ENCODE results near the gene HSF2BP. TPM values are rescaled to one million over a fixed set of nuclear protein-coding genes. Genes with fewer than 3 reads are reported as not detected.

HSF2BP gene
- total and polyA plus RNA-seq, 12 donors, result 0.12 to 0.51 (median 0.18) TPM; not detected in 6

DNA sequence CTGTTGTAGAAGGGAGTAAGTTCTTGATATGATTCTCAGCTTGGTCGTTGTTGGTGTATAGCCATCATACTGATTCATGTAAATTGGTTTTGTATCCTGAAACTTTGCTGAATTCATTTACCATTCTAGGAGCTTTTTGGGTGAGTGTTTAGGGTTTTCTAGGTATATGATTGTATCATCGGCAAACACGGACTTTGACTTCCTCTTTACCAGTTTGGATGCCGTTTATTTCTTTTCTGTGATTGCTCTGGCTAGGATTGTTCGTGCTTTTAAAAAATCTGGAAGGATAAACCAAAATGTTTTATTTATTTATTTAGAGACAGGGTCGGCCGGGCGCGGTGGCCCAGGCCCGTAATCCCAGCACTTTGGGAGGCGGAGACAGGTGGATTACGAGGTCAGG, 20.7 kb upstream of the HSF2BP start:
- intact Hi-C loops (cut with DNase I), result loop anchor here in 2 of 10 donors (10.0 kb wide), 2 partner anchors 45 to 65 kb away; no protein-coding TSS in a partner anchor

DNA sequence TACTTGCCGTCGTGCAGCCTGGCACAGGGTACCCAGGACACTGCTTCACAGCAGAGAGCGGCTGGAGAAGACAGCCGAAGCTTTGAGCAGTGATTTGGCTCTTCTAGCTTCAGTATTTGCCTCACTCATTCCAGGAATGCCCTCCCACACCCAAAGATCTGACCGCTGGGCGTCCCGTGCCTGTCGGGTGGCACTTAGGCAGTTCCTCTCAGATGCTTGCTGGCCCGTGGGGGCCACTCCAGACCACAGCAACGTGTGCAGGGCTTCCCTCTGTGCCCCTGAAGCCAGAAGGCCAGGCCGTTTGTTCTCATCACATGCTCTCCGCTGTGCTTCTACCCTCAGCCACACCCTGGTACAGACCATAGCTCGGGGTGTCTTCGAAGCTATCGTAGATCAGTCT, 17.1 kb upstream of the HSF2BP start:
- no peak overlapping the region for H3K4me3 ChIP-seq
- no peak for DNase-seq
- 91 to 95% methylated on average over 15 of the region's 15 CpGs for WGBS, 2 donors
- no peaks in the 10 kb centered on the region for H3K27me3 ChIP-seq
- peaks cover 0 to 100% (median 28%) of the 10 kb centered on the region in 9 donors for H3K36me3 ChIP-seq
- intact Hi-C loops (cut with DNase I), result loop anchor here in 1 of 10 donors (10.0 kb wide), 1 partner anchor 48 kb away; no protein-coding TSS in a partner anchor
- H3K27ac ChIP-seq, result no peak overlapping the region
- TF ChIP-seq, protein P1, sequence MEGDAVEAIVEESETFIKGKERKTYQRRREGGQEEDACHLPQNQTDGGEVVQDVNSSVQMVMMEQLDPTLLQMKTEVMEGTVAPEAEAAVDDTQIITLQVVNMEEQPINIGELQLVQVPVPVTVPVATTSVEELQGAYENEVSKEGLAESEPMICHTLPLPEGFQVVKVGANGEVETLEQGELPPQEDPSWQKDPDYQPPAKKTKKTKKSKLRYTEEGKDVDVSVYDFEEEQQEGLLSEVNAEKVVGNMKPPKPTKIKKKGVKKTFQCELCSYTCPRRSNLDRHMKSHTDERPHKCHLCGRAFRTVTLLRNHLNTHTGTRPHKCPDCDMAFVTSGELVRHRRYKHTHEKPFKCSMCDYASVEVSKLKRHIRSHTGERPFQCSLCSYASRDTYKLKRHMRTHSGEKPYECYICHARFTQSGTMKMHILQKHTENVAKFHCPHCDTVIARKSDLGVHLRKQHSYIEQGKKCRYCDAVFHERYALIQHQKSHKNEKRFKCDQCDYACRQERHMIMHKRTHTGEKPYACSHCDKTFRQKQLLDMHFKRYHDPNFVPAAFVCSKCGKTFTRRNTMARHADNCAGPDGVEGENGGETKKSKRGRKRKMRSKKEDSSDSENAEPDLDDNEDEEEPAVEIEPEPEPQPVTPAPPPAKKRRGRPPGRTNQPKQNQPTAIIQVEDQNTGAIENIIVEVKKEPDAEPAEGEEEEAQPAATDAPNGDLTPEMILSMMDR (IDR thresholded peaks at IDR 0.05), result no peak
- no peaks in the 10 kb centered on the region for H3K4me1 ChIP-seq
- no peak for ATAC-seq
- H3K9me3 ChIP-seq, result no peaks in the 10 kb centered on the region

More for the DNA sequence above, 20.7 kb upstream of the HSF2BP start:
- H3K36me3 ChIP-seq, result peaks cover 0 to 100% (median 35%) of the 10 kb centered on the region in 9 donors
- H3K27ac ChIP-seq, result no peak overlapping the region
- peaks cover 0 to 10% (median 0%) of the 10 kb centered on the region in 9 donors for H3K4me1 ChIP-seq
- 96% methylated on average over 12 of the region's 12 CpGs for WGBS, 2 donors
- no peak overlapping the region for H3K4me3 ChIP-seq
- H3K27me3 ChIP-seq, result no peaks in the 10 kb centered on the region
- DNase-seq (no peak), ATAC-seq (no peak)
- H3K9me3 ChIP-seq, result no peaks in the 10 kb centered on the region
- TF ChIP-seq, protein P1 (IDR thresholded peaks at IDR 0.05), result no peak

DNA sequence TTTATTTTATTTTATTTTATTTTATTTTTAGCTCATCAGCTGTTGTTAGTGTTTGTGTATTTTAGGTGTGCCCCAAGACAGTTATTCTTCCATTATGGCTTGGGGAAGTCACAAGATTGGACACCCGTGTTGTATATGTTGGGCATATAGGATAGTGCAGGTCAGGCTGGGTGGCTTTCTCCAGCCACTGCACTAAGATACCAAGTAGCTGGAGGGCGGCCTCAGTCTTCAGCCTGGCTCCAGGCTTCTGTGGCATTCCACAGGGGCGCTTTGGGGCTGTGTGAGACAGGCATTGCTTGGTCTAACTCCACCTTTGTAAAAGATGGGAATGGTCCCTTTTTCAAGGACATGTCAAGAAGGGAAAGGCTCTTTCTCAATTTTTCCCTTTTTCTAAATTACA, 16.6 kb upstream of the HSF2BP start:
- Histone ChIP-seq H3K36me3 (peaks cover 0 to 100% (median 33%) of the 10 kb centered on the region in 9 donors), H3K4me3 (no peak overlapping the region), H3K27me3 (no peaks in the 10 kb centered on the region), H3K27ac (no peak overlapping the region), H3K4me1 (no peaks in the 10 kb centered on the region), H3K9me3 (no peaks in the 10 kb centered on the region)
- intact Hi-C loops (cut with DNase I), result loop anchor here in 1 of 10 donors (10.0 kb wide), 1 partner anchor 49 kb away; no protein-coding TSS in a partner anchor
- TF ChIP-seq, protein P1 (IDR thresholded peaks at IDR 0.05), result no peak
- ATAC-seq (no peak), DNase-seq (no peak)
- 92 to 97% methylated on average over 3 of the region's 3 CpGs for WGBS, 2 donors

DNA sequence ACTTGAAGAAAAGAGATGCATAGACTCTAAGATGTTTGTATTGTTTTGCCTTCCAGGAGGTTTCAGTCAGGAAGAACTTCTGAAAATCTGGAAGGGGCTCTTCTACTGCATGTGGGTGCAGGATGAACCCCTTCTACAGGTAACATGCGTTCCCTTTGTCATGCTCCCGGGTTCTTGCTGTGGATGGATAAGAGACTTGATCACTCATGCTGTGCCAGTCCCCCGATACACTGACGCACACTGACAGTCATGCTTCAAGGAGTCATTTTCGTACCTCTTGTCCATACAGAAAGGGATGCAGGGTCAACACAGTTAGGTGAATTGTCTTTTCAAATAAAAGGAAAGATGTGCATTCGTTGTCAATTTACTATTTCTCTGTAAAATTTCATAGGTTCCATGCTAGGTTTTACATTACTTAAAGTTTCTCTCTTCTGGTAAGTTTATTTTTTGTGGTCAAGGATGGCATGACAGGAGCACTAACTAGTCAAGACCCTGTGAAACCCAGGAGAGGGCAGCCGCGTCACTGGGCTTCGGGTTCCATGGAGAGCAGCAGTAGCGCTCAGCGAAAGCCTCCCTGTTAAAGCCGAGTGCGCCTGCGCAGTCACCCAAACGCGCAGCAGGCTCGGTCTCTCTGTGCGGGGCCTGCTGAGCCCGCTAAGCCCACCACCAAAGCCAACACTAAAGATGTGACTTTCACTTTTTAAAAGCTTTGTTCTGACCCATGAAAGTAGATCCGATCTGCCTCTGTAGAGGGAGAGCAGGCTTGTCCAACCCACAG, 10.7 kb upstream of the HSF2BP start:
- DNase-seq, result no peak
- Histone ChIP-seq H3K4me3 (no peak overlapping the region), H3K4me1 (peaks cover 0 to 5% (median 0%) of the 10 kb centered on the region in 9 donors), H3K27ac (no peak overlapping the region), H3K36me3 (peaks cover 0 to 72% (median 30%) of the 10 kb centered on the region in 9 donors), H3K9me3 (peaks cover 0 to 6% (median 0%) of the 10 kb centered on the region in 11 donors), H3K27me3 (no peaks in the 10 kb centered on the region)
- WGBS, 2 donors, result 89 to 94% methylated on average over 20 of the region's 20 CpGs
- intact Hi-C loops (cut with DNase I), result loop anchor here in 4 of 10 donors (10.0 kb wide), 2 partner anchors 55 to 775 kb away; partner anchors contain the start of gene NDUFV3 (in 1 of the 4)
- ATAC-seq, result no peak
- TF ChIP-seq, protein P1 (IDR thresholded peaks at IDR 0.05), result no peak
